HEK293 (cell line): Measurements from ENCODE around the gene PRPF8.

Experiments
- CTCF ChIA-PET: fragments of 350-600 bp; formaldehyde crosslinking; extraction: SDS; loops from one replicate; lab custom pipeline; 2021; ENCODE audit warnings: antibody characterized with exemption; lab: Yijun Ruan, JAX
- POLR2A ChIA-PET: fragments of 300-600 bp; formaldehyde crosslinking; extraction: SDS; loops from one replicate; lab custom pipeline; 2020; ENCODE audit warnings: antibody characterized with exemption, inconsistent platforms; lab: Yijun Ruan, JAX
- H3K27ac ChIP-seq: fragments of 200-500 bp; sonication (Bioruptor generic); 2 replicates; pipeline ENCODE4 v1.5.1; 2014; ENCODE audit warnings: low read depth, low read length, control low read depth, inconsistent platforms; ENCODE audit errors: extremely low read depth
- H3K36me3 ChIP-seq, 2 experiments: fragments of 200-500 bp in 1 of 2; sonication (Bioruptor generic) in 1 of 2; 1 replicate in 1 of 2; 2 replicates in 1 of 2; pipeline ENCODE4 v1.5.1; 2014 to 2017; ENCODE audit warnings: inconsistent platforms in 2 of 2, low read length in 2 of 2; ENCODE audit not compliant: control insufficient read depth in 2 of 2, insufficient read depth in 1 of 2
- H3K4me1 ChIP-seq: fragments of 200-500 bp; sonication (Bioruptor generic); 2 replicates; pipeline ENCODE4 v1.5.1; 2014; ENCODE audit warnings: mild to moderate bottlenecking, low read length, inconsistent platforms; ENCODE audit not compliant: control insufficient read depth, insufficient read depth
- H3K4me3 ChIP-seq: 2 replicates; pipeline ENCODE4 v1.5.1; 2011; ENCODE audit warnings: low read depth, mild to moderate bottlenecking, control low read depth, low read length, moderate library complexity
- H3K9me3 ChIP-seq: fragments of 200-500 bp; sonication (Bioruptor generic); 2 replicates; pipeline ENCODE4 v1.5.1; 2014; ENCODE audit warnings: low read depth, low read length, inconsistent platforms; ENCODE audit not compliant: control insufficient read depth, insufficient read depth
- ATF2 ChIP-seq: fragments of 450-650 bp; formaldehyde crosslinking; IDR thresholded peaks from 2 replicates; pipeline ENCODE4 v1.5.1; 2016; ENCODE audit warnings: missing biosample characterization, missing genetic modification characterization, low read depth
- GLI2 ChIP-seq: fragments of 450-650 bp; formaldehyde crosslinking; IDR thresholded peaks from 2 replicates; pipeline ENCODE4; 2017; ENCODE audit warnings: missing biosample characterization, missing genetic modification characterization, low read depth, borderline replicate concordance
- HOXC10 ChIP-seq: sonication (generic); formaldehyde crosslinking; IDR thresholded peaks from 2 replicates; pipeline ENCODE4 v1.8.1; 2023; ENCODE audit warnings: mild to moderate bottlenecking, missing genetic modification reagents
- HOXD13 ChIP-seq: sonication (generic); formaldehyde crosslinking; IDR thresholded peaks from 2 replicates; pipeline ENCODE4 v1.8.0; 2022; ENCODE audit warnings: missing genetic modification reagents, borderline replicate concordance
- MYNN ChIP-seq: fragments of 450-650 bp; formaldehyde crosslinking; IDR thresholded peaks from 2 replicates; pipeline ENCODE4 v1.5.1; 2016; ENCODE audit warnings: missing biosample characterization, missing genetic modification characterization, borderline replicate concordance
- RBAK ChIP-seq: fragments of 450-650 bp; formaldehyde crosslinking; IDR thresholded peaks from 2 replicates; pipeline ENCODE4 v1.5.1; 2016; ENCODE audit warnings: missing biosample characterization, missing genetic modification characterization
- ZBTB20 ChIP-seq: fragments of 450-650 bp; formaldehyde crosslinking; IDR thresholded peaks from 2 replicates; pipeline ENCODE4 v1.5.1; 2016; ENCODE audit warnings: missing biosample characterization, missing genetic modification characterization
- ZBTB21 ChIP-seq: fragments of 450-650 bp; formaldehyde crosslinking; IDR thresholded peaks from 2 replicates; pipeline ENCODE4 v1.5.1; 2017; ENCODE audit warnings: missing biosample characterization, missing genetic modification characterization
- ZBTB7A ChIP-seq: fragments of 450-650 bp; formaldehyde crosslinking; IDR thresholded peaks from 2 replicates; pipeline ENCODE4 v1.5.1; 2016; ENCODE audit warnings: low read depth, missing biosample characterization, missing genetic modification characterization
- ZEB2 ChIP-seq: fragments of 450-650 bp; formaldehyde crosslinking; IDR thresholded peaks from 2 replicates; pipeline ENCODE4 v1.5.1; 2016; ENCODE audit warnings: missing biosample characterization, missing genetic modification characterization
- ZNF112 ChIP-seq: fragments of 450-650 bp; formaldehyde crosslinking; IDR thresholded peaks from 2 replicates; pipeline ENCODE4 v1.5.0; 2017; ENCODE audit warnings: missing biosample characterization, missing genetic modification characterization
- ZNF18 ChIP-seq: fragments of 450-650 bp; formaldehyde crosslinking; IDR thresholded peaks from 2 replicates; pipeline ENCODE4 v1.5.1; 2016; ENCODE audit warnings: missing biosample characterization, missing genetic modification characterization
- ZNF266 ChIP-seq: fragments of 450-650 bp; formaldehyde crosslinking; IDR thresholded peaks from 2 replicates; pipeline ENCODE4 v1.5.1; 2016; ENCODE audit warnings: missing biosample characterization, missing genetic modification characterization, low read depth
- ZNF416 ChIP-seq: fragments of 450-650 bp; formaldehyde crosslinking; IDR thresholded peaks from 2 replicates; pipeline ENCODE4 v1.5.1; 2016; ENCODE audit warnings: missing biosample characterization, missing genetic modification characterization
- ZNF48 ChIP-seq: fragments of 450-650 bp; formaldehyde crosslinking; IDR thresholded peaks from 2 replicates; pipeline ENCODE4 v1.5.1; 2016; ENCODE audit warnings: missing biosample characterization, missing genetic modification characterization
- ZNF560 ChIP-seq: fragments of 450-650 bp; formaldehyde crosslinking; IDR thresholded peaks from 2 replicates; pipeline ENCODE4 v1.5.1; 2017; ENCODE audit warnings: missing biosample characterization, missing genetic modification characterization, borderline replicate concordance
- ZNF768 ChIP-seq: fragments of 450-650 bp; formaldehyde crosslinking; IDR thresholded peaks from 2 replicates; pipeline ENCODE4 v1.5.1; 2018; ENCODE audit warnings: missing biosample characterization, mild to moderate bottlenecking, missing genetic modification characterization
- ZSCAN16 ChIP-seq: fragments of 450-650 bp; formaldehyde crosslinking; IDR thresholded peaks from 2 replicates; pipeline ENCODE4 v1.5.1; 2016; ENCODE audit warnings: missing biosample characterization, missing genetic modification characterization
- TF ChIP-seq, protein P1 (sequence below): fragments of 450-650 bp; formaldehyde crosslinking; IDR thresholded peaks from 2 replicates; pipeline ENCODE4 v1.5.1; 2016; ENCODE audit warnings: missing biosample characterization, missing genetic modification characterization
- TF ChIP-seq, protein P2 (sequence below): fragments of 450-650 bp; formaldehyde crosslinking; IDR thresholded peaks from 2 replicates; pipeline ENCODE4 v1.5.1; 2016; ENCODE audit warnings: missing biosample characterization, missing genetic modification characterization

Gene PRPF8

GRCh38 chr17:1605681-1606351 lies 78.9 kb downstream of the PRPF8 start:
- H3K4me1 ChIP-seq, result no peaks in the 10 kb centered on the region
- H3K27ac ChIP-seq, result no peak overlapping the region
- TF ChIP-seq ZNF560 (tag by site-specific recombination) (no peak), ATF2 (tag by site-specific recombination) (no peak), ZBTB20 (no peak), ZEB2 (tag by site-specific recombination) (no peak), RBAK (no peak), MYNN (tag by site-specific recombination) (no peak), GLI2 (no peak), HOXC10 (CRISPR knock-in tag) (no peak), ZNF416 (tag by site-specific recombination) (no peak), ZBTB7A (tag by site-specific recombination) (no peak), ZNF112 (tag by site-specific recombination) (no peak), ZBTB21 (tag by site-specific recombination) (no peak), HOXD13 (CRISPR knock-in tag) (no peak)
- TF ChIP-seq, protein P1, sequence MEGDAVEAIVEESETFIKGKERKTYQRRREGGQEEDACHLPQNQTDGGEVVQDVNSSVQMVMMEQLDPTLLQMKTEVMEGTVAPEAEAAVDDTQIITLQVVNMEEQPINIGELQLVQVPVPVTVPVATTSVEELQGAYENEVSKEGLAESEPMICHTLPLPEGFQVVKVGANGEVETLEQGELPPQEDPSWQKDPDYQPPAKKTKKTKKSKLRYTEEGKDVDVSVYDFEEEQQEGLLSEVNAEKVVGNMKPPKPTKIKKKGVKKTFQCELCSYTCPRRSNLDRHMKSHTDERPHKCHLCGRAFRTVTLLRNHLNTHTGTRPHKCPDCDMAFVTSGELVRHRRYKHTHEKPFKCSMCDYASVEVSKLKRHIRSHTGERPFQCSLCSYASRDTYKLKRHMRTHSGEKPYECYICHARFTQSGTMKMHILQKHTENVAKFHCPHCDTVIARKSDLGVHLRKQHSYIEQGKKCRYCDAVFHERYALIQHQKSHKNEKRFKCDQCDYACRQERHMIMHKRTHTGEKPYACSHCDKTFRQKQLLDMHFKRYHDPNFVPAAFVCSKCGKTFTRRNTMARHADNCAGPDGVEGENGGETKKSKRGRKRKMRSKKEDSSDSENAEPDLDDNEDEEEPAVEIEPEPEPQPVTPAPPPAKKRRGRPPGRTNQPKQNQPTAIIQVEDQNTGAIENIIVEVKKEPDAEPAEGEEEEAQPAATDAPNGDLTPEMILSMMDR (tag by site-specific recombination), result no peak
- ChIA-PET CTCF (interaction anchor here (0.6 kb wide), 1 partner anchor 33 kb away, joined by 3 read pairs; no protein-coding TSS in a partner anchor), POLR2A (interaction anchor here (0.6 kb wide), 2 partner anchors 25 to 178 kb away, joined by 3 to 4 read pairs; no protein-coding TSS in a partner anchor)
- H3K4me3 ChIP-seq, result no peak overlapping the region
- H3K9me3 ChIP-seq, result no peaks in the 10 kb centered on the region
- H3K36me3 ChIP-seq, result no peaks in the 10 kb centered on the region

GRCh38 chr17:1604831-1605528 lies 79.7 kb downstream of the PRPF8 start:
- ChIA-PET CTCF (no interaction called here), POLR2A (no interaction called here)
- H3K27ac ChIP-seq, result no peak overlapping the region
- H3K4me1 ChIP-seq, result no peaks in the 10 kb centered on the region
- H3K9me3 ChIP-seq, result no peaks in the 10 kb centered on the region
- no peak overlapping the region for H3K4me3 ChIP-seq
- TF ChIP-seq ZBTB20 (no peak), RBAK (no peak), ZNF48 (tag by site-specific recombination) (no peak), ZSCAN16 (tag by site-specific recombination) (no peak), ZNF18 (tag by site-specific recombination) (no peak), ZNF266 (tag by site-specific recombination) (no peak), ZNF560 (tag by site-specific recombination) (no peak), ZNF768 (tag by site-specific recombination) (no peak)
- TF ChIP-seq, protein P2, sequence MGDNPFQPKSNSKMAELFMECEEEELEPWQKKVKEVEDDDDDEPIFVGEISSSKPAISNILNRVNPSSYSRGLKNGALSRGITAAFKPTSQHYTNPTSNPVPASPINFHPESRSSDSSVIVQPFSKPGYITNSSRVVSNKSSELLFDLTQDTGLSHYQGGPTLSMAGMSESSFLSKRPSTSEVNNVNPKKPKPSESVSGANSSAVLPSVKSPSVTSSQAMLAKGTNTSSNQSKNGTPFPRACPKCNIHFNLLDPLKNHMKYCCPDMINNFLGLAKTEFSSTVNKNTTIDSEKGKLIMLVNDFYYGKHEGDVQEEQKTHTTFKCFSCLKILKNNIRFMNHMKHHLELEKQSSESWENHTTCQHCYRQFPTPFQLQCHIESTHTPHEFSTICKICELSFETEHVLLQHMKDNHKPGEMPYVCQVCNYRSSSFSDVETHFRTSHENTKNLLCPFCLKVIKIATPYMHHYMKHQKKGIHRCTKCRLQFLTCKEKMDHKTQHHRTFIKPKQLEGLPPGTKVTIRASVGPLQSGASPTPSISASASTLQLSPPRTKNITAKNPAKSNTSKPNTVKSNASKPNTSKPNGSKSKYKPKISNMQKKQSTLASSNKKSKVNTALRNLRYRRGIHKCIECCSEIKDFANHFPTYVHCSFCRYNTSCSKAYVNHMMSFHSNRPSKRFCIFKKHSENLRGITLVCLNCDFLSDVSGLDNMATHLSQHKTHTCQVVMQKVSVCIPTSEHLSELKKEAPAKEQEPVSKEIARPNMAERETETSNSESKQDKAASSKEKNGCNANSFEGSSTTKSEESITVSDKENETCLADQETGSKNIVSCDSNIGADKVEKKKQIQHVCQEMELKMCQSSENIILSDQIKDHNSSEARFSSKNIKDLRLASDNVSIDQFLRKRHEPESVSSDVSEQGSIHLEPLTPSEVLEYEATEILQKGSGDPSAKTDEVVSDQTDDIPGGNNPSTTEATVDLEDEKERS (tag by site-specific recombination), result no peak
- no peaks in the 10 kb centered on the region for H3K36me3 ChIP-seq
